ENCODE measurements around the gene TSPO2. TPM values are rescaled to one million over a fixed set of nuclear protein-coding genes. Genes with fewer than 3 reads are reported as not detected.

The TSPO2 gene
- total and polyA plus RNA-seq, 2 of the 8 experiments (the other 6 are each of a cell fraction or from before 2014, with no cell fraction given) = not detected

DNA sequence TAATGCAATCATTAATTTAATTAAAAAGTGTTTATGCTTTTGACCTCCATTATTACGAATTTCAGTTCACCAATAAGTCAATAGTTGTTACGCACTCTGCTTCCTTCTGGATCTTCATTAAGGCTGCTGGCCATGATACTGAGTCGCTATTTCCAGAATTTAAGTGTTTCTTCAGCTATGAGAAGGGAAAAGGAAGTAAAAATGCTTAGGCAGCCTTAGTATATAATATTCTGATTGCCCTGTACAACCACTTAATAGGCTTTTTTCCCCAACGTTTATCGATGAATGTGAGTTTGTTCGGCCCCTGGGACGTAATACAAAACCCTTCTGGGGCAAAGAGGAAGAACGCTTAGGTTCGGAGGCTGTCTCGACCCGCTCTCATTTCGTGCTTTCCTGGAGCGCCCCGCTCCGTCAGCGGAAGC lies 29.2 kb downstream of the TSPO2 start:
- Histone ChIP-seq H3K14ac (ENCODE audit: insufficient read length) (no peak overlapping the region), H2BK12ac (ENCODE audit: low read depth, low read length) (no peak overlapping the region), H3K23ac (ENCODE audit: insufficient read length) (no peak overlapping the region), H3K23me2 (ENCODE audit: low read depth, low read length) (peaks cover 11% of the 10 kb centered on the region), H2AFZ (ENCODE audit: low read length) (peak overlapping the region; percentile 65; the same call in 1 of the 2 replicates), H3K9me3 (ENCODE audit: insufficient read depth in 2 of 2, low read depth in 1 of 2, low read length in 1 of 2) (no peaks in the 10 kb centered on the region), H4K8ac (ENCODE audit: extremely low read depth, insufficient read depth, low read length) (peak overlapping the region; percentile 97), H3K36me3 (ENCODE audit: control insufficient read depth in 2 of 4, insufficient read depth in 4 of 4, low read length in 3 of 4) (peaks cover 0 to 20% (median 9%) of the 10 kb centered on the region in 4 experiments; a peak in 6 of 8 replicates), H3K27me3 (replicated peaks in 1 of 4; ENCODE audit: control insufficient read depth in 3 of 4, extremely low read depth in 1 of 4, insufficient read depth in 3 of 4, low read length in 3 of 4) (no peaks in the 10 kb centered on the region), H2AK5ac (ENCODE audit: low read depth, low read length) (no peak overlapping the region), H3K27ac (ENCODE audit: low read depth, low read length) (peak overlapping the region; percentile 96), H4K20me1 (replicated peaks in 1 of 2; ENCODE audit: control insufficient read depth in 1 of 2, insufficient read depth in 2 of 2, low read length in 2 of 2) (peaks cover 0 to 7% of the 10 kb centered on the region in 2 experiments), H3K4me3 (ENCODE audit: extremely low read depth in 1 of 4, insufficient read depth in 2 of 4, low read depth in 3 of 4, low read length in 4 of 4) (peak overlapping the region; percentile 83 to 96 (median 92)), H3K18ac (ENCODE audit: extremely low read depth, low read length) (peak overlapping the region; percentile 0; the same call in 1 of the 2 replicates), H3K9ac (replicated peaks in 1 of 4; ENCODE audit: extremely low read depth in 1 of 4, low read depth in 3 of 4, low read length in 3 of 4) (peak overlapping the region; percentile 85 to 94 (median 89); a peak in 6 of 7 replicates), H3K4ac (replicated peaks; ENCODE audit: insufficient read length, low read depth, low read length) (no peak overlapping the region), H3K79me1 (ENCODE audit: low read depth, low read length) (no peaks in the 10 kb centered on the region), H2BK5ac (ENCODE audit: low read depth, low read length) (peak overlapping the region; percentile 95; the same call in 1 of the 2 replicates), H2BK120ac (replicated peaks; ENCODE audit: low read depth, low read length) (no peak overlapping the region), H4K91ac (replicated peaks; ENCODE audit: insufficient read length, low read length) (no peak overlapping the region), H3K4me2 (ENCODE audit: insufficient read depth in 1 of 2, low read depth in 2 of 2, low read length in 2 of 2) (peak overlapping the region; percentile 87 to 89), H4K5ac (ENCODE audit: insufficient read length, low read depth, low read length) (peak overlapping the region; percentile 89), H3K56ac (replicated peaks; ENCODE audit: insufficient read length, low read depth, low read length) (peak overlapping the region; percentile 18), H3K79me2 (ENCODE audit: control insufficient read depth in 1 of 2, insufficient read depth in 2 of 2, low read length in 2 of 2) (peaks cover 22 to 29% of the 10 kb centered on the region in 2 experiments), H3K4me1 (replicated peaks in 1 of 4; ENCODE audit: control insufficient read depth in 3 of 4, insufficient read depth in 4 of 4, low read length in 3 of 4) (peaks cover 2 to 5% (median 4%) of the 10 kb centered on the region in 4 experiments; a peak in 3 of 7 replicates), H2BK15ac (ENCODE audit: low read length) (no peak overlapping the region), H2BK20ac (ENCODE audit: low read length) (no peak overlapping the region)
- WGBS, 2 experiments (ENCODE audit: extremely low coverage in 1 of 2, insufficient coverage in 1 of 2, insufficient read length in 1 of 2, insufficient replicate concordance in 2 of 2, low coverage in 1 of 2, low lambda C conversion rate in 2 of 2, missing lambda C conversion rate in 1 of 2) = 2% methylated on average over 16 of the region's 16 CpGs; no CpG with 5 or more reads in 1 of the 2 experiments
- DNase-seq (ENCODE audit: low read depth in 1 of 2, low spot score in 2 of 2) = peak in 1 of 2 experiments; percentile 34
- ChIA-PET POLR2A (ENCODE audit: partially characterized antibody) (interaction anchor here (1.1 to 2.6 kb wide), 4 partner anchors 9 to 44 kb away, joined by 4 to 9 read pairs (median 5); no protein-coding TSS in a partner anchor), CTCF (ENCODE audit: partially characterized antibody) (interaction anchor here (0.7 to 1.0 kb wide), 4 partner anchors 32 to 338 kb away, joined by 3 read pairs; partner anchors contain the start of gene UNC5CL)
- FAIRE-seq = no peak
- TF ChIP-seq, protein P1, sequence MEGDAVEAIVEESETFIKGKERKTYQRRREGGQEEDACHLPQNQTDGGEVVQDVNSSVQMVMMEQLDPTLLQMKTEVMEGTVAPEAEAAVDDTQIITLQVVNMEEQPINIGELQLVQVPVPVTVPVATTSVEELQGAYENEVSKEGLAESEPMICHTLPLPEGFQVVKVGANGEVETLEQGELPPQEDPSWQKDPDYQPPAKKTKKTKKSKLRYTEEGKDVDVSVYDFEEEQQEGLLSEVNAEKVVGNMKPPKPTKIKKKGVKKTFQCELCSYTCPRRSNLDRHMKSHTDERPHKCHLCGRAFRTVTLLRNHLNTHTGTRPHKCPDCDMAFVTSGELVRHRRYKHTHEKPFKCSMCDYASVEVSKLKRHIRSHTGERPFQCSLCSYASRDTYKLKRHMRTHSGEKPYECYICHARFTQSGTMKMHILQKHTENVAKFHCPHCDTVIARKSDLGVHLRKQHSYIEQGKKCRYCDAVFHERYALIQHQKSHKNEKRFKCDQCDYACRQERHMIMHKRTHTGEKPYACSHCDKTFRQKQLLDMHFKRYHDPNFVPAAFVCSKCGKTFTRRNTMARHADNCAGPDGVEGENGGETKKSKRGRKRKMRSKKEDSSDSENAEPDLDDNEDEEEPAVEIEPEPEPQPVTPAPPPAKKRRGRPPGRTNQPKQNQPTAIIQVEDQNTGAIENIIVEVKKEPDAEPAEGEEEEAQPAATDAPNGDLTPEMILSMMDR (IDR thresholded peaks at IDR 0.05; ENCODE audit: control extremely low read depth in 1 of 3, insufficient read depth in 1 of 3, low read depth in 1 of 3, low read length in 3 of 3) = peak in 2 of 3 experiments; percentile 4 to 23; a peak in 2 of 4 replicates
- TF ChIP-seq HDAC6 (IDR thresholded peaks at IDR 0.05; ENCODE audit: low read depth, low read length) (no peak), SIN3A (conservative IDR thresholded peaks at IDR 0.05 in 1 of 2, IDR thresholded peaks at IDR 0.05 in 1 of 2; ENCODE audit: low read depth in 1 of 2, low read length in 2 of 2) (no peak; a peak in 1 of 4 replicates), TBP (IDR thresholded peaks at IDR 0.05; ENCODE audit: low read depth, low read length) (0 out of 2 replicates have a peak, but pooled peaks have one; percentile 51), POU5F1 (IDR thresholded peaks at IDR 0.05; ENCODE audit: low read depth, low read length) (no peak), CHD1 (IDR thresholded peaks at IDR 0.05; ENCODE audit: low read depth, low read length) (no peak)

Measured in H1 (cell line).